Measurements from ENCODE around the gene SOS1.

GRCh38 chr2:39027421-39027820 lies 93.4 kb downstream of the SOS1 start:
- TF ChIP-seq CTCF (IDR thresholded peaks at IDR 0.05; ENCODE audit: low read depth, low read length) (no peak), MAX (IDR thresholded peaks at IDR 0.05; ENCODE audit: low read depth, low read length) (no peak), POLR2A (IDR thresholded peaks at IDR 0.05; ENCODE audit: extremely low read depth, insufficient read length) (no peak), MYC (IDR thresholded peaks at IDR 0.05; ENCODE audit: low read depth, low read length) (no peak)
